ENCODE data around the gene NR1H2. TPM values are rescaled to one million over a fixed set of nuclear protein-coding genes. Genes with fewer than 3 reads are reported as not detected.

NR1H2 gene
- total and polyA plus RNA-seq, 10 of the 15 experiments (the other 5 are each of a cell fraction or from before 2014, with no cell fraction given): 0.05 to 54.2 (median 35.1) TPM

DNA sequence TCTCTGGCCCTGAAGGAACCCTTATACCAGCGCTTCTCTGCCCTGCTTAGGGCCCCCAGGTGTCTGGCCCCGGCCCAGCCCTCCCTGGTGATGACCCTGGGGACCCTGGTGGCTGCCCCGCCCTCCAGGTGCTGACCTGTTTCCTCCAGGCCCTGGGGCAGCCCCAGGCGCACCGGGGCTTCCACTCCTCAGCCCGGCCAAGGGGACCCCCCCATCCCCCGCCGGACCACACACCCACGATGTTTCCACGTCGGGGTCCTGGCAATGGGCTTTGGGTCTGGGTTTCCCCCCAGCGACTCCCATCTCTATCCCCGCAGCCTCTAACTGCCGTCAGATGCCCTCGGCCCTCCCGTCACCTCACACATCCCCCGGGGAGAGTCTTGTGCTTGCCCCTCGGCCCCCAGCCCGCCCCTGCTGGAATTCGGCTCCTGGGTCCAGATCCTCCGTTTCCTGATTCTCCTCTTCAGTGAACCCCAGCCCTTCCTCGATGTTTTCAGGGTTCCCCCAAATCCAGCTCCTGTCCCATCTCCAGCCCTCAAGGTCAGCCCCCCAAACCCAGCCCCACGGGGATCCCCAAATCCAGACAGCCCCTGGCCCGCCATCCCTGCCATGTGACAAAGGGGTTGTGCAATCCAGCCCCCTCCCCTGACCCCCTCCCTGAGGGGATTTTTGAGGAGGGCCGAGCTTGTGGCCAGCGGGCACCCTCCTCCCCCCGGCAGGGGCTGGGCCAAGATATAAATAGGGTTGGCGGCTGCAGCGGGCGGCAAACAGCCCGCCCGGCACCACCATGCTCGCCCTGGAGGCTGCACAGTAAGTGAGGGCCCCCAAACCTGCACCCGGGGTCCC, 42.1 kb downstream of the NR1H2 start, which contains the start of gene SPIB (continued):
- TF ChIP-seq, protein P1, sequence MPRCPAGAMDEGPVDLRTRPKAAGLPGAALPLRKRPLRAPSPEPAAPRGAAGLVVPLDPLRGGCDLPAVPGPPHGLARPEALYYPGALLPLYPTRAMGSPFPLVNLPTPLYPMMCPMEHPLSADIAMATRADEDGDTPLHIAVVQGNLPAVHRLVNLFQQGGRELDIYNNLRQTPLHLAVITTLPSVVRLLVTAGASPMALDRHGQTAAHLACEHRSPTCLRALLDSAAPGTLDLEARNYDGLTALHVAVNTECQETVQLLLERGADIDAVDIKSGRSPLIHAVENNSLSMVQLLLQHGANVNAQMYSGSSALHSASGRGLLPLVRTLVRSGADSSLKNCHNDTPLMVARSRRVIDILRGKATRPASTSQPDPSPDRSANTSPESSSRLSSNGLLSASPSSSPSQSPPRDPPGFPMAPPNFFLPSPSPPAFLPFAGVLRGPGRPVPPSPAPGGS (IDR thresholded peaks at IDR 0.05; ENCODE audit: borderline replicate concordance, insufficient read depth, low read depth, low read length, poor library complexity, severe bottlenecking): peak; percentile 80
- TF ChIP-seq RUNX3 (IDR thresholded peaks at IDR 0.05; ENCODE audit: low read length) (peak; percentile 51), PAX5 (IDR thresholded peaks at IDR 0.05; ENCODE audit: borderline replicate concordance, low read depth, low read length) (peak; percentile 49; the same call in 1 of the 2 replicates), ESRRA (IDR thresholded peaks at IDR 0.05; ENCODE audit: low read length) (no peak), JUND (IDR thresholded peaks at IDR 0.05; ENCODE audit: low read depth, low read length) (no peak), PAX8 (IDR thresholded peaks at IDR 0.05) (no peak), NRF1 (conservative IDR thresholded peaks at IDR 0.05; ENCODE audit: low read depth, low read length) (no peak), SIN3A (IDR thresholded peaks at IDR 0.05; ENCODE audit: low read depth, low read length) (no peak), BMI1 (IDR thresholded peaks at IDR 0.05; ENCODE audit: borderline replicate concordance) (no peak)
- TF ChIP-seq, protein P2, sequence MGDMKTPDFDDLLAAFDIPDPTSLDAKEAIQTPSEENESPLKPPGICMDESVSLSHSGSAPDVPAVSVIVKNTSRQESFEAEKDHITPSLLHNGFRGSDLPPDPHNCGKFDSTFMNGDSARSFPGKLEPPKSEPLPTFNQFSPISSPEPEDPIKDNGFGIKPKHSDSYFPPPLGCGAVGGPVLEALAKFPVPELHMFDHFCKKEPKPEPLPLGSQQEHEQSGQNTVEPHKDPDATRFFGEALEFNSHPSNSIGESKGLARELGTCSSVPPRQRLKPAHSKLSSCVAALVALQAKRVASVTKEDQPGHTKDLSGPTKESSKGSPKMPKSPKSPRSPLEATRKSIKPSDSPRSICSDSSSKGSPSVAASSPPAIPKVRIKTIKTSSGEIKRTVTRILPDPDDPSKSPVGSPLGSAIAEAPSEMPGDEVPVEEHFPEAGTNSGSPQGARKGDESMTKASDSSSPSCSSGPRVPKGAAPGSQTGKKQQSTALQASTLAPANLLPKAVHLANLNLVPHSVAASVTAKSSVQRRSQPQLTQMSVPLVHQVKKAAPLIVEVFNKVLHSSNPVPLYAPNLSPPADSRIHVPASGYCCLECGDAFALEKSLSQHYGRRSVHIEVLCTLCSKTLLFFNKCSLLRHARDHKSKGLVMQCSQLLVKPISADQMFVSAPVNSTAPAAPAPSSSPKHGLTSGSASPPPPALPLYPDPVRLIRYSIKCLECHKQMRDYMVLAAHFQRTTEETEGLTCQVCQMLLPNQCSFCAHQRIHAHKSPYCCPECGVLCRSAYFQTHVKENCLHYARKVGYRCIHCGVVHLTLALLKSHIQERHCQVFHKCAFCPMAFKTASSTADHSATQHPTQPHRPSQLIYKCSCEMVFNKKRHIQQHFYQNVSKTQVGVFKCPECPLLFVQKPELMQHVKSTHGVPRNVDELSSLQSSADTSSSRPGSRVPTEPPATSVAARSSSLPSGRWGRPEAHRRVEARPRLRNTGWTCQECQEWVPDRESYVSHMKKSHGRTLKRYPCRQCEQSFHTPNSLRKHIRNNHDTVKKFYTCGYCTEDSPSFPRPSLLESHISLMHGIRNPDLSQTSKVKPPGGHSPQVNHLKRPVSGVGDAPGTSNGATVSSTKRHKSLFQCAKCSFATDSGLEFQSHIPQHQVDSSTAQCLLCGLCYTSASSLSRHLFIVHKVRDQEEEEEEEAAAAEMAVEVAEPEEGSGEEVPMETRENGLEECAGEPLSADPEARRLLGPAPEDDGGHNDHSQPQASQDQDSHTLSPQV (IDR thresholded peaks at IDR 0.05): no peak
- TF ChIP-seq, protein P3, sequence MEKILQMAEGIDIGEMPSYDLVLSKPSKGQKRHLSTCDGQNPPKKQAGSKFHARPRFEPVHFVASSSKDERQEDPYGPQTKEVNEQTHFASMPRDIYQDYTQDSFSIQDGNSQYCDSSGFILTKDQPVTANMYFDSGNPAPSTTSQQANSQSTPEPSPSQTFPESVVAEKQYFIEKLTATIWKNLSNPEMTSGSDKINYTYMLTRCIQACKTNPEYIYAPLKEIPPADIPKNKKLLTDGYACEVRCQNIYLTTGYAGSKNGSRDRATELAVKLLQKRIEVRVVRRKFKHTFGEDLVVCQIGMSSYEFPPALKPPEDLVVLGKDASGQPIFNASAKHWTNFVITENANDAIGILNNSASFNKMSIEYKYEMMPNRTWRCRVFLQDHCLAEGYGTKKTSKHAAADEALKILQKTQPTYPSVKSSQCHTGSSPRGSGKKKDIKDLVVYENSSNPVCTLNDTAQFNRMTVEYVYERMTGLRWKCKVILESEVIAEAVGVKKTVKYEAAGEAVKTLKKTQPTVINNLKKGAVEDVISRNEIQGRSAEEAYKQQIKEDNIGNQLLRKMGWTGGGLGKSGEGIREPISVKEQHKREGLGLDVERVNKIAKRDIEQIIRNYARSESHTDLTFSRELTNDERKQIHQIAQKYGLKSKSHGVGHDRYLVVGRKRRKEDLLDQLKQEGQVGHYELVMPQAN (conservative IDR thresholded peaks at IDR 0.05): no peak
- TF ChIP-seq, protein P4, sequence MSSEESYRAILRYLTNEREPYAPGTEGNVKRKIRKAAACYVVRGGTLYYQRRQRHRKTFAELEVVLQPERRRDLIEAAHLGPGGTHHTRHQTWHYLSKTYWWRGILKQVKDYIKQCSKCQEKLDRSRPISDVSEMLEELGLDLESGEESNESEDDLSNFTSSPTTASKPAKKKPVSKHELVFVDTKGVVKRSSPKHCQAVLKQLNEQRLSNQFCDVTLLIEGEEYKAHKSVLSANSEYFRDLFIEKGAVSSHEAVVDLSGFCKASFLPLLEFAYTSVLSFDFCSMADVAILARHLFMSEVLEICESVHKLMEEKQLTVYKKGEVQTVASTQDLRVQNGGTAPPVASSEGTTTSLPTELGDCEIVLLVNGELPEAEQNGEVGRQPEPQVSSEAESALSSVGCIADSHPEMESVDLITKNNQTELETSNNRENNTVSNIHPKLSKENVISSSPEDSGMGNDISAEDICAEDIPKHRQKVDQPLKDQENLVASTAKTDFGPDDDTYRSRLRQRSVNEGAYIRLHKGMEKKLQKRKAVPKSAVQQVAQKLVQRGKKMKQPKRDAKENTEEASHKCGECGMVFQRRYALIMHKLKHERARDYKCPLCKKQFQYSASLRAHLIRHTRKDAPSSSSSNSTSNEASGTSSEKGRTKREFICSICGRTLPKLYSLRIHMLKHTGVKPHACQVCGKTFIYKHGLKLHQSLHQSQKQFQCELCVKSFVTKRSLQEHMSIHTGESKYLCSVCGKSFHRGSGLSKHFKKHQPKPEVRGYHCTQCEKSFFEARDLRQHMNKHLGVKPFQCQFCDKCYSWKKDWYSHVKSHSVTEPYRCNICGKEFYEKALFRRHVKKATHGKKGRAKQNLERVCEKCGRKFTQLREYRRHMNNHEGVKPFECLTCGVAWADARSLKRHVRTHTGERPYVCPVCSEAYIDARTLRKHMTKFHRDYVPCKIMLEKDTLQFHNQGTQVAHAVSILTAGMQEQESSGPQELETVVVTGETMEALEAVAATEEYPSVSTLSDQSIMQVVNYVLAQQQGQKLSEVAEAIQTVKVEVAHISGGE (CRISPR knock-in tag; IDR thresholded peaks at IDR 0.05): no peak
- TF ChIP-seq, protein P5, sequence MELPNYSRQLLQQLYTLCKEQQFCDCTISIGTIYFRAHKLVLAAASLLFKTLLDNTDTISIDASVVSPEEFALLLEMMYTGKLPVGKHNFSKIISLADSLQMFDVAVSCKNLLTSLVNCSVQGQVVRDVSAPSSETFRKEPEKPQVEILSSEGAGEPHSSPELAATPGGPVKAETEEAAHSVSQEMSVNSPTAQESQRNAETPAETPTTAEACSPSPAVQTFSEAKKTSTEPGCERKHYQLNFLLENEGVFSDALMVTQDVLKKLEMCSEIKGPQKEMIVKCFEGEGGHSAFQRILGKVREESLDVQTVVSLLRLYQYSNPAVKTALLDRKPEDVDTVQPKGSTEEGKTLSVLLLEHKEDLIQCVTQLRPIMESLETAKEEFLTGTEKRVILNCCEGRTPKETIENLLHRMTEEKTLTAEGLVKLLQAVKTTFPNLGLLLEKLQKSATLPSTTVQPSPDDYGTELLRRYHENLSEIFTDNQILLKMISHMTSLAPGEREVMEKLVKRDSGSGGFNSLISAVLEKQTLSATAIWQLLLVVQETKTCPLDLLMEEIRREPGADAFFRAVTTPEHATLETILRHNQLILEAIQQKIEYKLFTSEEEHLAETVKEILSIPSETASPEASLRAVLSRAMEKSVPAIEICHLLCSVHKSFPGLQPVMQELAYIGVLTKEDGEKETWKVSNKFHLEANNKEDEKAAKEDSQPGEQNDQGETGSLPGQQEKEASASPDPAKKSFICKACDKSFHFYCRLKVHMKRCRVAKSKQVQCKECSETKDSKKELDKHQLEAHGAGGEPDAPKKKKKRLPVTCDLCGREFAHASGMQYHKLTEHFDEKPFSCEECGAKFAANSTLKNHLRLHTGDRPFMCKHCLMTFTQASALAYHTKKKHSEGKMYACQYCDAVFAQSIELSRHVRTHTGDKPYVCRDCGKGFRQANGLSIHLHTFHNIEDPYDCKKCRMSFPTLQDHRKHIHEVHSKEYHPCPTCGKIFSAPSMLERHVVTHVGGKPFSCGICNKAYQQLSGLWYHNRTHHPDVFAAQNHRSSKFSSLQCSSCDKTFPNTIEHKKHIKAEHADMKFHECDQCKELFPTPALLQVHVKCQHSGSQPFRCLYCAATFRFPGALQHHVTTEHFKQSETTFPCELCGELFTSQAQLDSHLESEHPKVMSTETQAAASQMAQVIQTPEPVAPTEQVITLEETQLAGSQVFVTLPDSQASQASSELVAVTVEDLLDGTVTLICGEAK (IDR thresholded peaks at IDR 0.05; ENCODE audit: borderline replicate concordance): no peak

Measured in GM12878 (cell line).